Effector memory CD4-positive, alpha-beta T cell (primary cell): ENCODE results near the gene DHRS7.

Source experiments
- DNase-seq, 3 donors: peaks; one replicate each; pipeline ENCODE4 v3.0.0-alpha.2; 2020
- H3K27ac ChIP-seq: 2 replicates; pipeline ENCODE4 v1.7.0; 2013; ENCODE audit warnings: mild to moderate bottlenecking, low read length, moderate library complexity; ENCODE audit not compliant: insufficient read depth, poor library complexity, severe bottlenecking
- H3K27me3 ChIP-seq: replicated peaks from 2 replicates; pipeline ENCODE4 v1.7.0; 2013; ENCODE audit warnings: mild to moderate bottlenecking, low read length; ENCODE audit not compliant: insufficient read depth, control insufficient read depth, poor library complexity, severe bottlenecking
- H3K36me3 ChIP-seq: 2 replicates; pipeline ENCODE4 v1.7.0; 2013; ENCODE audit warnings: mild to moderate bottlenecking, low read length, moderate library complexity; ENCODE audit not compliant: control insufficient read depth, insufficient read depth
- H3K4me1 ChIP-seq: 2 replicates; pipeline ENCODE4 v1.7.0; 2013; ENCODE audit warnings: low read length, mild to moderate bottlenecking; ENCODE audit not compliant: control insufficient read depth, insufficient read depth, poor library complexity, severe bottlenecking
- H3K4me3 ChIP-seq: 2 replicates; pipeline ENCODE4 v1.7.0; 2013; ENCODE audit warnings: low read length, low read depth, mild to moderate bottlenecking; ENCODE audit not compliant: insufficient read depth, poor library complexity, severe bottlenecking
- H3K9me3 ChIP-seq: 2 replicates; pipeline ENCODE4 v1.7.0; 2013; ENCODE audit warnings: mild to moderate bottlenecking, low read length, moderate library complexity; ENCODE audit not compliant: control insufficient read depth

DHRS7 gene

GRCh38 chr14:60171690-60172089 is 6.5 kb upstream of the DHRS7 start:
- DNase-seq, result no peak
- H3K27me3 ChIP-seq, result no peaks in the 10 kb centered on the region
- no peaks in the 10 kb centered on the region for H3K4me1 ChIP-seq
- H3K9me3 ChIP-seq, result no peaks in the 10 kb centered on the region
- no peak overlapping the region for H3K4me3 ChIP-seq
- no peaks in the 10 kb centered on the region for H3K36me3 ChIP-seq
- H3K27ac ChIP-seq, result no peak overlapping the region

DNA sequence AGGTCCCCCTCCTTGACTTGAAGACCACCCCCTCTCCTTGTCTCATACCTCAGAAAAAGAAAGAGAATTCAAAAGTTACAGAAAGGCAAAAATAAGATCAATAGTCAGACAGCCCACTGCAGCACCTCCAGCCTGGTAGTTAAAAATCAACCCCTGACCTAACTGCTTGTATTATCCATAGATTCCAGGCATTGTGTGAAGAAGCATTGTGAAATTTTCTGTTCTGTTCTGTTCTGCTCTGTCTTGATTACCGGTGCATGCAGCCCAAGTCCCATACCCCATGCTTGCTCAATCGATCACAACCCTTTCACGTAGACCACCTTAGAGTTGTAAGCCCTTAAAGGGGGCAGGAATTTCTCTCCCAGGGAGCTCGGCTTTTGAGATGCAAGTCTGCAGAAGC is 5.8 kb upstream of the DHRS7 start:
- no peaks in the 10 kb centered on the region for H3K36me3 ChIP-seq
- no peak for DNase-seq
- peaks cover 3% of the 10 kb centered on the region for H3K4me1 ChIP-seq
- no peaks in the 10 kb centered on the region for H3K9me3 ChIP-seq
- no peak overlapping the region for H3K4me3 ChIP-seq
- no peak overlapping the region for H3K27ac ChIP-seq
- H3K27me3 ChIP-seq, result no peaks in the 10 kb centered on the region

DNA sequence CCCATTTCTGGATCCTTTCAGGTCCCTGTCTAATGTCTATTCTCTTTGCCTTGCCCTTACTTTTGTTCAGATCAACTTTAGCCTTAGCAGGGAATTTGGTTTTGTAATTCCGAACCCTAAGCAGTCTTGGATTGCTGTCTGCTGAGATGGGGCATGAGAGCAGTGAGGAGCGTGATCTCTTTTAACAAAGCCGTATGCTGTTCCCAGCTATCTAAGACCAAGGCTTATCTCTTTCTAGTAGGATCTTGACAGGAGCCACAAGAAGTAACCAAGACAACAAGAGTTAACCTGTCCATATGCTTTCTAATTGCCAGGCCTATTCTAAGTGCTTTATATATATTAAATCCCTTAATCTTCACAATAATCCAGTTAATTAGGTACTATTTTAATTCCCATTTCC is 4.5 kb upstream of the DHRS7 start:
- no peak overlapping the region for H3K4me3 ChIP-seq
- no peaks in the 10 kb centered on the region for H3K36me3 ChIP-seq
- peaks cover 9% of the 10 kb centered on the region for H3K4me1 ChIP-seq
- no peak for DNase-seq
- no peaks in the 10 kb centered on the region for H3K27me3 ChIP-seq
- H3K27ac ChIP-seq, result no peak overlapping the region
- H3K9me3 ChIP-seq, result no peaks in the 10 kb centered on the region

DNA sequence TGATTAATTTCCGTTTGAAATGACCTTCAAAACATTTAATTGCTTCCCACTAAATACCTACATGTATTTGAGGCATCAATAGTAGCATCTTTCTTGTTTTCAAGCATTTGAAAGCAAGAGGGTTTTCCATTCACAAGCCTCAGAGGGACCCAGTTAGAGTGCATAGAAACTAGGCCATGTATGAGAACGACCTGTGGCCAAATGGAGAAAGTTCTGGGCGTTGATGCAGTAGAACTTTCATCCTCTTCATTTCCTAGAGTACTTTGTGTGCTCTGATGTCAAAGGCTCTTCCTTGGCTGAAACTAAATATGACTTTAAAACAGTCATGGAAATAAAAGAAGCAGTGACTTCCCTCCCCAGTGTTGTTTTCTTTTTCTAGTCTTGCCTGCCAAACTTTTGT is 944 bp upstream of the DHRS7 start:
- Histone ChIP-seq H3K27ac (peak overlapping the region; percentile 88), H3K4me3 (no peak overlapping the region), H3K4me1 (peaks cover 19% of the 10 kb centered on the region), H3K27me3 (no peaks in the 10 kb centered on the region), H3K36me3 (no peaks in the 10 kb centered on the region), H3K9me3 (no peaks in the 10 kb centered on the region)
- no peak for DNase-seq

DNA sequence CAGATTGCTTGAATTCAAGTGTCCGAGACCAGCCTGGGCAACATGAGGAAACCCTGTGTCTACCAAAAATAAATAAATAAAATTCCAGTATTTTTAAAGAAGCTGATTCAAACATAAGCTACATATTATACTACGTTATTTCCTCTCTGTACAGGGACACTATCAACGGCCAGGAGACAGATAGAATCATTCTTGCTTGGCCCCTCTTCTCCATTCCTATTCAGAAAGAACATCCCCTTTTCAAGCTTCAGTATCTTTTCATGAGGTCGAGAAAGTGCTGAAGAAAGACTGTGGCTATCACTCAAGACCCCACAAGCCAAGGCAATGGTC is 314 bp upstream of the DHRS7 start:
- H3K4me3 ChIP-seq, result peak overlapping the region; percentile 79
- H3K9me3 ChIP-seq, result no peaks in the 10 kb centered on the region
- peak overlapping the region; percentile 88 for H3K27ac ChIP-seq
- DNase-seq, result no peak
- H3K4me1 ChIP-seq, result peaks cover 19% of the 10 kb centered on the region
- no peaks in the 10 kb centered on the region for H3K27me3 ChIP-seq
- H3K36me3 ChIP-seq, result no peaks in the 10 kb centered on the region

GRCh38 chr14:60164404-60164711 is 840 bp downstream of the DHRS7 start:
- Histone ChIP-seq H3K9me3 (no peaks in the 10 kb centered on the region), H3K4me1 (peaks cover 22% of the 10 kb centered on the region)

GRCh38 chr14:60163693-60164092 is 1.5 kb downstream of the DHRS7 start:
- Histone ChIP-seq H3K36me3 (no peaks in the 10 kb centered on the region), H3K4me3 (no peak overlapping the region), H3K4me1 (peaks cover 23% of the 10 kb centered on the region), H3K27ac (no peak overlapping the region), H3K9me3 (no peaks in the 10 kb centered on the region), H3K27me3 (no peaks in the 10 kb centered on the region)
- DNase-seq, result no peak

More at GRCh38 chr14:60164404-60164711, 840 bp downstream of the DHRS7 start:
- H3K36me3 ChIP-seq, result no peaks in the 10 kb centered on the region
- peak overlapping the region; percentile 88 for H3K27ac ChIP-seq
- peak overlapping the region; percentile 79 for H3K4me3 ChIP-seq
- no peaks in the 10 kb centered on the region for H3K27me3 ChIP-seq
- DNase-seq, result no peak

DNA sequence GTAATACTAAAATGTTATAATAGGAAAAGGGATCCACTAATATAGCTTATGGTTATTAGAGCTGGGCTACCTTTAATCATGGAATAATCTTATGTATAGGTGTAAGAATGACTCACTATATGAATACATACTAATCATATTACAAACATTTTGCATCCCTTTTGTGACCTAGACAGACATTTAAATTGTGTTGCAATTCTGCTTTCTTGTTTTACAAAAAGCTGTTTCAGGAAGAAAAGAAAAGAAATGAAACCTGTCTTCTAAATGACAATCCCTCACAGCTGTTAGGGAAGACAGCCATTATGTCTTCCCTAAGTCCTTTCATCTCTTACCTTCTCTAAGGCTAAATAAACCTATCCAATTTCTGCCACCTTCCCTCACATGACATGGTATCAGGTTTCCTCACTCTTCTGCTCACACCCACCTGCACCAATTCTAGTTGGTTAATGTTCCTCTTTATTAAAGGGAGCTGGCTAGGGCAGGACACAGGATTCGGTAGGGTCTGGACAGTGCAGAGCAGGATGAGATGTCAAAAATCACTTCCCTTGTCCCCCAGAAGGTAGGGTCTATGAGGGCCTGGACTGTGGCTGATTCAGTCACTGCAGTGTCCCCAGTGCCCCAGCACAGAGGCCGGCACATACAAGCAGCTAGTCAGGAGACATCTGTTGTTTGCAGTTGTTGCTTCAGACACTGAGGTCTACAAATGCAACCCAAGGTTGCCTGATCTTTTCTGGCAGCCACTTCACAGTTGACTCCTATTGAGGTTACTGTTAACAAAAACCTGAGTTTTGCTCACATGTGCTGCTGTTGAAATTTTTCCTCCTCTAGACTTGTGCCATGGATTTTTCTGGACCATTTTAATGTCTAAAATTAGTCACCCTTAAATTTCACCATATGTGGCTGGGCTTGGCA is 3.7 kb downstream of the DHRS7 start:
- H3K4me1 ChIP-seq, result peaks cover 23% of the 10 kb centered on the region
- H3K36me3 ChIP-seq, result no peaks in the 10 kb centered on the region
- H3K27ac ChIP-seq, result peak overlapping the region; percentile 25
- H3K9me3 ChIP-seq, result no peaks in the 10 kb centered on the region
- no peaks in the 10 kb centered on the region for H3K27me3 ChIP-seq
- no peak for DNase-seq
- no peak overlapping the region for H3K4me3 ChIP-seq

- Histone ChIP-seq H3K36me3 (peaks cover 5% of the 10 kb centered on the region), H3K4me1 (peaks cover 14% of the 10 kb centered on the region), H3K27me3 (no peaks in the 10 kb centered on the region), H3K9me3 (no peaks in the 10 kb centered on the region), H3K4me3 (no peak overlapping the region), H3K27ac (no peak overlapping the region)
- no peak for DNase-seq
Measured at GRCh38 chr14:60160422-60160821, 4.8 kb downstream of the DHRS7 start.

- Histone ChIP-seq H3K9me3 (no peaks in the 10 kb centered on the region), H3K4me3 (no peak overlapping the region), H3K4me1 (peaks cover 33% of the 10 kb centered on the region), H3K36me3 (peaks cover 17% of the 10 kb centered on the region), H3K27me3 (no peaks in the 10 kb centered on the region), H3K27ac (peak overlapping the region; percentile 57)
- DNase-seq, result no peak
Measured at GRCh38 chr14:60154671-60155070, 10.5 kb downstream of the DHRS7 start.
